NCI-H2107 (cell line): Measurements from ENCODE around the gene CLDN10.

Experiments
- DNase-seq: peaks from one replicate; lab custom pipeline; 2025; lab: John Stamatoyannopoulos, UW

CLDN10 gene

GRCh38 chr13:95601906-95602305, 49.4 kb downstream of the CLDN10 start:
- DNase-seq = no peak

GRCh38 chr13:95603887-95604555, 51.5 kb downstream of the CLDN10 start:
- DNase-seq = no peak

GRCh38 chr13:95604556-95604915, 52.0 kb downstream of the CLDN10 start:
- DNase-seq = no peak

- no peak for DNase-seq
Observed at GRCh38 chr13:95605448-95606125, 53.1 kb downstream of the CLDN10 start.

GRCh38 chr13:95607366-95607765, 54.8 kb downstream of the CLDN10 start:
- no peak for DNase-seq

GRCh38 chr13:95608640-95609323, 56.3 kb downstream of the CLDN10 start:
- DNase-seq = no peak

GRCh38 chr13:95614641-95615245, 62.2 kb downstream of the CLDN10 start:
- no peak for DNase-seq

GRCh38 chr13:95615539-95615938, 63.0 kb downstream of the CLDN10 start:
- no peak for DNase-seq

- no peak for DNase-seq
Observed at GRCh38 chr13:95620030-95620824, 67.7 kb downstream of the CLDN10 start.

- DNase-seq = no peak
Observed at GRCh38 chr13:95620825-95621498, 68.4 kb downstream of the CLDN10 start.

- no peak for DNase-seq
Observed at GRCh38 chr13:95623141-95623540, 70.6 kb downstream of the CLDN10 start.

- peak; percentile 1 for DNase-seq
Observed at GRCh38 chr13:95624020-95624419, 71.5 kb downstream of the CLDN10 start.

GRCh38 chr13:95626768-95627167, 74.2 kb downstream of the CLDN10 start:
- DNase-seq = no peak

GRCh38 chr13:95627590-95627989, 75.1 kb downstream of the CLDN10 start:
- no peak for DNase-seq

GRCh38 chr13:95628488-95628887, 76.0 kb downstream of the CLDN10 start:
- DNase-seq = no peak

GRCh38 chr13:95629071-95629470, 76.6 kb downstream of the CLDN10 start:
- DNase-seq = no peak
